Astrocyte (in vitro differentiated cells and primary cell): ENCODE data around the gene RUNX1.
"Not testable (repeated sequence)": the region's sequence is repeated elsewhere in the genome, so short reads cannot be mapped to it uniquely, and the experiment has no call there.

ENCODE experiments used
- CTCF ChIP-seq: IDR thresholded peaks from 2 replicates; pipeline ENCODE4 v1.5.1; 2011; ENCODE audit warnings: low read depth, mild to moderate bottlenecking, inconsistent platforms, low read length, moderate library complexity; ENCODE audit not compliant: insufficient read depth
- EZH2 ChIP-seq: IDR thresholded peaks from 2 replicates; pipeline ENCODE4 v1.6.1; 2012; ENCODE audit warnings: mild to moderate bottlenecking, low read length, inconsistent platforms; ENCODE audit not compliant: insufficient read depth

- not testable (repeated sequence) for TF ChIP-seq EZH2, CTCF
Observed at GRCh38 chr21:34993521-34993921, 55.6 kb downstream of the RUNX1 start.
